Epithelial cell of prostate (primary cell): ENCODE data around the gene C7orf25.

Experiments used
- DNase-seq: peaks from one replicate; pipeline ENCODE4 v3.0.0-alpha.2; 2011; ENCODE audit warnings: low read depth, low spot score
- H3K27ac ChIP-seq: fragments of 450-650 bp; 2 replicates; pipeline ENCODE4 v1.5.1; 2017; ENCODE audit warnings: mild to moderate bottlenecking

The C7orf25 gene

GRCh38 chr7:42883950-42884349 lies 27.9 kb downstream of the C7orf25 start:
- no peak overlapping the region for H3K27ac ChIP-seq
- peak; percentile 52 for DNase-seq

GRCh38 chr7:42880392-42880791 lies 31.5 kb downstream of the C7orf25 start:
- no peak for DNase-seq
- H3K27ac ChIP-seq = no peak overlapping the region

- H3K27ac ChIP-seq = no peak overlapping the region
- no peak for DNase-seq
Measured at GRCh38 chr7:42878303-42878702, 33.6 kb downstream of the C7orf25 start.

DNA sequence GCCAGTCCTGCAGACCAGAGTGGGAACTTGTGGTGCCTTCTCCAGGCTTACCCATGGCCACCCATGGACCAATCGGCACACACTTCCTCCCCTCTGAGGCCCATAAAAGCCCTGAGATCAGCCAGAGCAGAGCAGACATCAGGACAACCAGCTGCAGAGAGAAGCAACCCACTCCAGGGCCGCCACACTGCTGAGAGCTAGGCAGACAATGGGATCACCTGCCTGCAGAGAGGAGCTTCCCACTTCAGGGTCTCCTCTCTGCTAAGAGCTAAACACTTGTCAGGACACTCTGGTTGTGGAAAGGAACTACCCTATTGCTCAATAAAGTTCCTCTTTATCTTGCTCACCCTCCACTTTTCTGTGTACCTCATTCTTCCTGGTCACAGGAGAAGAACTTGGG lies 34.0 kb downstream of the C7orf25 start:
- no peak for DNase-seq
- no peak overlapping the region for H3K27ac ChIP-seq

GRCh38 chr7:42876182-42877068 lies 35.4 kb downstream of the C7orf25 start:
- DNase-seq = no peak
- H3K27ac ChIP-seq = no peak overlapping the region

GRCh38 chr7:42869131-42870020 lies 42.5 kb downstream of the C7orf25 start:
- no peak for DNase-seq
- H3K27ac ChIP-seq = no peak overlapping the region

DNA sequence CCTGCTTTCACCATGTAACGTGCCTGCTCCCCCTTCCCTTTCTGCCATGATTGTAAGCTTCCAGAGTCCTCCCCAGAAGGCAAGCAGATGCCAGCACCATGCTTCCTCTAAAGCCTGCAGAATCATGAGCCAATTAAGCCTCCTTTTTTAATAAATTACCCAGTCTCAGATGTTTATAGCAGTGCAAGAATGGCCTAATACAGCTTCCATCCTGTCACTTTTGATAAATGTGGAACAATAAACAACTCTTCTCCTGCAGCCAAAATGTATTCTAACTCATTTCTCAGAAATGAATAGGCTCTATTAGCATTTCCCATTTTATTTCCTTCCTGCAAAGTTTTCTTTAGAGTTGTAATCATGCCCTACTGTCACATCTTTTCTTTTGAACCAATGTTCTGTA lies 43.4 kb downstream of the C7orf25 start:
- no peak overlapping the region for H3K27ac ChIP-seq
- no peak for DNase-seq
